ENCODE data around the gene FSD1. TPM values are rescaled to one million over a fixed set of nuclear protein-coding genes. Genes with fewer than 3 reads are reported as not detected.
A peak's percentile ranks its signal among the peaks of the same experiment; 100 is the strongest.

Gene FSD1
- total and polyA plus RNA-seq, 9 of the 15 experiments (the other 6 are each of a cell fraction or from before 2014, with no cell fraction given): 0.11 to 1.9 (median 0.94) TPM; not detected in 1

GRCh38 chr19:4365341-4365740, 60.9 kb downstream of the FSD1 start:
- BruUV-seq (replicated peaks): no TSS peak
- H3K9ac ChIP-seq (ENCODE audit: insufficient read depth in 1 of 2, low read depth in 2 of 2, low read length in 2 of 2): peak overlapping the region in 1 of 2 experiments; percentile 1; a peak in 1 of 4 replicates
- H3K4me3 ChIP-seq: no peak overlapping the region
- H3K9me3 ChIP-seq (replicated peaks; ENCODE audit: control insufficient read depth, insufficient read depth, low read depth, low read length): no peaks in the 10 kb centered on the region
- WGBS (ENCODE audit: insufficient coverage, low coverage, missing lambda C conversion rate): 92% methylated on average over 15 of the region's 16 CpGs
- 0 out of 2 replicates have a peak, but pooled peaks have one; percentile 20 for TF ChIP-seq RBFOX2 (IDR thresholded peaks at IDR 0.05; ENCODE audit: low read depth, low read length)
- no peak for TF ChIP-seq HOMEZ (CRISPR knock-in tag; IDR thresholded peaks at IDR 0.05)
- TF ChIP-seq TAF7 (tag; IDR thresholded peaks at IDR 0.05): no peak
- no peak for TF ChIP-seq PTRF (tag; IDR thresholded peaks at IDR 0.05)
- TF ChIP-seq POLR2G (IDR thresholded peaks at IDR 0.05; ENCODE audit: low read depth, low read length): peak; percentile 66
- no peak for TF ChIP-seq ZSCAN29 (IDR thresholded peaks at IDR 0.05)
- peak; percentile 47 for TF ChIP-seq RBM22 (IDR thresholded peaks at IDR 0.05; ENCODE audit: low read depth, low read length, poor library complexity, severe bottlenecking)
- no peak for TF ChIP-seq SMAD1 (IDR thresholded peaks at IDR 0.05; ENCODE audit: low read depth, low read length, partially characterized antibody)
- intact Hi-C loops (cut with micrococcal nuclease): no loop called here
- H3K27me3 ChIP-seq (ENCODE audit: control insufficient read depth in 2 of 2, insufficient read depth in 2 of 2, low read length in 2 of 2): no peaks in the 10 kb centered on the region
- peaks cover 20 to 84% of the 10 kb centered on the region in 2 experiments for H3K4me1 ChIP-seq (replicated peaks in 1 of 2; ENCODE audit: control insufficient read depth in 2 of 2, insufficient read depth in 2 of 2, low read length in 2 of 2)
- H2AFZ ChIP-seq (ENCODE audit: low read depth, low read length): no peak overlapping the region
- no peaks in the 10 kb centered on the region for H3K9me1 ChIP-seq (ENCODE audit: control insufficient read depth, insufficient read depth, low read length)
- POLR2A ChIA-PET: interaction anchor here (0.7 to 3.6 kb wide), 6 partner anchors 8 to 37 kb away, joined by 3 to 18 read pairs (median 6); partner anchors contain the start of gene MPND
- peaks cover 35% of the 10 kb centered on the region for H3K79me2 ChIP-seq (ENCODE audit: control insufficient read depth, insufficient read depth, low read length)
- no peak for ATAC-seq
- peaks cover 82% of the 10 kb centered on the region; the same call in 2 of the 3 replicates for H3K36me3 ChIP-seq (ENCODE audit: control insufficient read depth, insufficient read depth, low read length)
- H3K27ac ChIP-seq (ENCODE audit: extremely low read depth, low read depth, low read length): no peak overlapping the region
- no peak for FAIRE-seq
- in situ Hi-C loops (cut with MboI): no loop called here
- H4K20me1 ChIP-seq (replicated peaks; ENCODE audit: control insufficient read depth, insufficient read depth, low read length): no peaks in the 10 kb centered on the region; the same call in 1 of the 2 replicates
- CTCF ChIA-PET (ENCODE audit: low intra/inter-chr PET ratio): no interaction called here
- H3K4me2 ChIP-seq (ENCODE audit: insufficient read depth, low read length): no peak overlapping the region
- DNase-seq (ENCODE audit: extremely low read depth in 1 of 4, low spot score in 3 of 4): no peak
